GM23338 (cell line): ENCODE measurements around the gene CACNA1D. TPM values are rescaled to one million over a fixed set of nuclear protein-coding genes. Genes with fewer than 3 reads are reported as not detected.

ENCODE experiments used
- ATAC-seq: fragments of 200-7000 bp; cut with Tn5 transposase; 3 replicates; pipeline ENCODE4 v1.9.1; 2020
- DNase-seq: peaks from one replicate; pipeline ENCODE4 v3.0.0-alpha.2; 2015; ENCODE audit warnings: low spot score
- H2AFZ ChIP-seq: fragments of 200-600 bp; sonication (generic); 2 replicates; pipeline ENCODE4 v1.8.0; 2016; ENCODE audit warnings: antibody characterized with exemption, mild to moderate bottlenecking, moderate library complexity
- H3F3A ChIP-seq: fragments of 200-600 bp; sonication (generic); replicated peaks from 2 replicates; pipeline ENCODE4 v1.8.0; 2017; ENCODE audit warnings: antibody characterized with exemption, mixed run types, low read depth
- H3K27ac ChIP-seq: fragments of 200-600 bp; sonication (generic); 2 replicates; pipeline ENCODE4 v1.6.1; 2016; ENCODE audit warnings: low read depth
- H3K27me3 ChIP-seq: fragments of 200-600 bp; sonication (generic); 2 replicates; pipeline ENCODE4 v1.8.0; 2016; ENCODE audit warnings: mild to moderate bottlenecking, mixed run types, moderate library complexity; ENCODE audit not compliant: insufficient read depth
- H3K36me3 ChIP-seq: fragments of 200-600 bp; sonication (generic); 2 replicates; pipeline ENCODE4 v1.8.0; 2016; ENCODE audit warnings: mild to moderate bottlenecking; ENCODE audit not compliant: insufficient read depth
- H3K4me1 ChIP-seq: fragments of 200-600 bp; sonication (generic); 2 replicates; pipeline ENCODE4 v1.8.0; 2016; ENCODE audit warnings: mild to moderate bottlenecking, moderate library complexity; ENCODE audit not compliant: insufficient read depth
- H3K4me2 ChIP-seq: fragments of 200-600 bp; sonication (generic); 2 replicates; pipeline ENCODE4 v1.7.1; 2017; ENCODE audit warnings: mixed run types
- H3K4me3 ChIP-seq: fragments of 200-600 bp; sonication (generic); 2 replicates; pipeline ENCODE4 v1.6.1; 2016; ENCODE audit warnings: mixed run types
- H3K79me2 ChIP-seq: fragments of 200-600 bp; sonication (generic); replicated peaks from 2 replicates; pipeline ENCODE4 v1.8.0; 2017; ENCODE audit warnings: mild to moderate bottlenecking; ENCODE audit not compliant: insufficient read depth
- H3K9me2 ChIP-seq: fragments of 200-600 bp; sonication (generic); 2 replicates; pipeline ENCODE4 v1.8.0; 2017; ENCODE audit not compliant: insufficient read depth
- H4K20me1 ChIP-seq: fragments of 200-600 bp; sonication (generic); replicated peaks from 2 replicates; pipeline ENCODE4 v1.8.0; 2017; ENCODE audit warnings: mild to moderate bottlenecking; ENCODE audit not compliant: insufficient read depth
- H3K27ac Mint-ChIP-seq: 2 replicates; pipeline ENCODE4 v1.8.0; 2020; ENCODE audit warnings: inconsistent platforms, mild to moderate bottlenecking, moderate library complexity, mixed read lengths
- H3K27me3 Mint-ChIP-seq: 3 replicates; pipeline ENCODE4 v1.8.0; 2022; ENCODE audit warnings: low read depth, mild to moderate bottlenecking, moderate library complexity, mixed read lengths, inconsistent platforms; ENCODE audit not compliant: insufficient read depth, poor library complexity
- H3K36me3 Mint-ChIP-seq: 3 replicates; pipeline ENCODE4 v1.8.0; 2021; ENCODE audit warnings: low read depth, mild to moderate bottlenecking, inconsistent platforms, moderate library complexity, mixed read lengths
- H3K4me1 Mint-ChIP-seq: 3 replicates; pipeline ENCODE4 v1.8.0; 2020; ENCODE audit warnings: mild to moderate bottlenecking, inconsistent platforms, mixed read lengths
- H3K4me3 Mint-ChIP-seq: 3 replicates; pipeline ENCODE4 v1.8.0; 2021; ENCODE audit warnings: moderate library complexity, mild to moderate bottlenecking, inconsistent platforms, mixed read lengths
- H3K9me3 Mint-ChIP-seq: 3 replicates; pipeline ENCODE4 v1.8.0; 2020; ENCODE audit warnings: moderate library complexity, mild to moderate bottlenecking, inconsistent platforms, mixed read lengths
- CREB1 ChIP-seq: fragments of 250-450 bp; sonication (Bioruptor Pico); IDR thresholded peaks from 2 replicates; pipeline ENCODE4 v1.5.0; 2020; ENCODE audit warnings: low read depth, mild to moderate bottlenecking, moderate library complexity
- ETS1 ChIP-seq: IDR thresholded peaks from 2 replicates; pipeline ENCODE4 v1.6.1; 2016; ENCODE audit warnings: antibody characterized with exemption
- EZH2 ChIP-seq: fragments of 200-600 bp; sonication (generic); IDR thresholded peaks from one replicate; pipeline ENCODE4 v1.8.0; 2017; ENCODE audit warnings: antibody characterized with exemption, mild to moderate bottlenecking, low read depth; ENCODE audit not compliant: unreplicated experiment
- EZH2phosphoT487 ChIP-seq: fragments of 200-600 bp; sonication (generic); IDR thresholded peaks from one replicate; pipeline ENCODE4 v1.8.1; 2018; ENCODE audit warnings: antibody characterized with exemption; ENCODE audit not compliant: unreplicated experiment
- JUNB ChIP-seq: IDR thresholded peaks from one replicate; pipeline ENCODE4 v1.6.1; 2016; ENCODE audit warnings: antibody characterized with exemption; ENCODE audit not compliant: unreplicated experiment
- NANOG ChIP-seq: IDR thresholded peaks from 2 replicates; pipeline ENCODE4 v1.6.1; 2016; ENCODE audit warnings: antibody characterized with exemption, borderline replicate concordance
- POLR2AphosphoS5 ChIP-seq: IDR thresholded peaks from 2 replicates; pipeline ENCODE4 v1.6.1; 2016; ENCODE audit warnings: antibody characterized with exemption, low read depth
- REST ChIP-seq: IDR thresholded peaks from one replicate; pipeline ENCODE4 v1.6.1; 2018; ENCODE audit warnings: antibody characterized with exemption; ENCODE audit not compliant: unreplicated experiment
- STAT1 ChIP-seq: IDR thresholded peaks from one replicate; pipeline ENCODE4 v1.6.1; 2016; ENCODE audit warnings: antibody characterized with exemption; ENCODE audit not compliant: unreplicated experiment
- ZNF114 ChIP-seq: fragments of 250-450 bp; sonication (Bioruptor Pico); IDR thresholded peaks from 2 replicates; pipeline ENCODE4 v1.5.0; 2020; ENCODE audit warnings: mild to moderate bottlenecking, moderate library complexity
- ZNF331 ChIP-seq: fragments of 250-450 bp; sonication (Bioruptor Pico); IDR thresholded peaks from 2 replicates; pipeline ENCODE4 v1.5.0; 2020; ENCODE audit warnings: low read depth, mild to moderate bottlenecking, moderate library complexity
- polyA plus RNA-seq: library from polyadenylated mRNA; unstranded; fragments of >200 nt; fragmentation: Nextera tagmentation; extraction: Ambion mirVana; gene quantifications from 2 replicates; pipeline ENCODE4 v1.2.1, GENCODE V29; 2016
- total RNA-seq: library from RNA; depleted of rRNA; stranded (reverse); fragments of >200 nt; shearing (Covaris generic); gene quantifications from 2 replicates; pipeline ENCODE4 v1.2.3, GENCODE V29; 2014
- TF ChIP-seq, protein P1 (sequence below), 2 experiments: fragments of 200-600 bp in 1 of 2; sonication (generic) in 1 of 2; conservative IDR thresholded peaks; 2 replicates each; pipeline versions ENCODE4 v1.5.1 to v1.6.1; 2016 to 2017; ENCODE audit warnings: antibody characterized with exemption in 2 of 2, low read depth in 2 of 2, mild to moderate bottlenecking in 2 of 2, moderate library complexity in 1 of 2
- TF ChIP-seq, protein P2 (sequence below): fragments of 250-450 bp; sonication (Bioruptor Pico); IDR thresholded peaks from 2 replicates; pipeline ENCODE4 v1.5.0; 2020; ENCODE audit warnings: mild to moderate bottlenecking, moderate library complexity

CACNA1D gene
- total and polyA plus RNA-seq, 2 experiments from 2014 or later = 1.7 to 1.8 TPM

- no peaks in the 10 kb centered on the region for H3K9me3 Mint-ChIP-seq
- ATAC-seq (no peak), DNase-seq (no peak)
- H3K27me3 ChIP-seq = no peaks in the 10 kb centered on the region
- no peaks in the 10 kb centered on the region for H3K36me3 ChIP-seq
- no peak overlapping the region for H3K4me3 ChIP-seq
- H3K4me2 ChIP-seq = no peak overlapping the region
- no peak for TF ChIP-seq STAT1
- no peak for TF ChIP-seq EZH2
- no peak for TF ChIP-seq ZNF114 (CRISPR knock-in tag)
- TF ChIP-seq ZNF331 (CRISPR knock-in tag) = no peak
- TF ChIP-seq CREB1 = no peak
- no peak for TF ChIP-seq REST
- TF ChIP-seq, protein P1, sequence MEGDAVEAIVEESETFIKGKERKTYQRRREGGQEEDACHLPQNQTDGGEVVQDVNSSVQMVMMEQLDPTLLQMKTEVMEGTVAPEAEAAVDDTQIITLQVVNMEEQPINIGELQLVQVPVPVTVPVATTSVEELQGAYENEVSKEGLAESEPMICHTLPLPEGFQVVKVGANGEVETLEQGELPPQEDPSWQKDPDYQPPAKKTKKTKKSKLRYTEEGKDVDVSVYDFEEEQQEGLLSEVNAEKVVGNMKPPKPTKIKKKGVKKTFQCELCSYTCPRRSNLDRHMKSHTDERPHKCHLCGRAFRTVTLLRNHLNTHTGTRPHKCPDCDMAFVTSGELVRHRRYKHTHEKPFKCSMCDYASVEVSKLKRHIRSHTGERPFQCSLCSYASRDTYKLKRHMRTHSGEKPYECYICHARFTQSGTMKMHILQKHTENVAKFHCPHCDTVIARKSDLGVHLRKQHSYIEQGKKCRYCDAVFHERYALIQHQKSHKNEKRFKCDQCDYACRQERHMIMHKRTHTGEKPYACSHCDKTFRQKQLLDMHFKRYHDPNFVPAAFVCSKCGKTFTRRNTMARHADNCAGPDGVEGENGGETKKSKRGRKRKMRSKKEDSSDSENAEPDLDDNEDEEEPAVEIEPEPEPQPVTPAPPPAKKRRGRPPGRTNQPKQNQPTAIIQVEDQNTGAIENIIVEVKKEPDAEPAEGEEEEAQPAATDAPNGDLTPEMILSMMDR (conservative IDR thresholded peaks at IDR 0.05; ENCODE audit: low read depth in 2 of 2) = no peak
- no peak for TF ChIP-seq JUNB
- TF ChIP-seq NANOG = no peak
- no peak for TF ChIP-seq ETS1
- no peak for TF ChIP-seq POLR2AphosphoS5
- TF ChIP-seq EZH2phosphoT487 = no peak
- TF ChIP-seq, protein P2, sequence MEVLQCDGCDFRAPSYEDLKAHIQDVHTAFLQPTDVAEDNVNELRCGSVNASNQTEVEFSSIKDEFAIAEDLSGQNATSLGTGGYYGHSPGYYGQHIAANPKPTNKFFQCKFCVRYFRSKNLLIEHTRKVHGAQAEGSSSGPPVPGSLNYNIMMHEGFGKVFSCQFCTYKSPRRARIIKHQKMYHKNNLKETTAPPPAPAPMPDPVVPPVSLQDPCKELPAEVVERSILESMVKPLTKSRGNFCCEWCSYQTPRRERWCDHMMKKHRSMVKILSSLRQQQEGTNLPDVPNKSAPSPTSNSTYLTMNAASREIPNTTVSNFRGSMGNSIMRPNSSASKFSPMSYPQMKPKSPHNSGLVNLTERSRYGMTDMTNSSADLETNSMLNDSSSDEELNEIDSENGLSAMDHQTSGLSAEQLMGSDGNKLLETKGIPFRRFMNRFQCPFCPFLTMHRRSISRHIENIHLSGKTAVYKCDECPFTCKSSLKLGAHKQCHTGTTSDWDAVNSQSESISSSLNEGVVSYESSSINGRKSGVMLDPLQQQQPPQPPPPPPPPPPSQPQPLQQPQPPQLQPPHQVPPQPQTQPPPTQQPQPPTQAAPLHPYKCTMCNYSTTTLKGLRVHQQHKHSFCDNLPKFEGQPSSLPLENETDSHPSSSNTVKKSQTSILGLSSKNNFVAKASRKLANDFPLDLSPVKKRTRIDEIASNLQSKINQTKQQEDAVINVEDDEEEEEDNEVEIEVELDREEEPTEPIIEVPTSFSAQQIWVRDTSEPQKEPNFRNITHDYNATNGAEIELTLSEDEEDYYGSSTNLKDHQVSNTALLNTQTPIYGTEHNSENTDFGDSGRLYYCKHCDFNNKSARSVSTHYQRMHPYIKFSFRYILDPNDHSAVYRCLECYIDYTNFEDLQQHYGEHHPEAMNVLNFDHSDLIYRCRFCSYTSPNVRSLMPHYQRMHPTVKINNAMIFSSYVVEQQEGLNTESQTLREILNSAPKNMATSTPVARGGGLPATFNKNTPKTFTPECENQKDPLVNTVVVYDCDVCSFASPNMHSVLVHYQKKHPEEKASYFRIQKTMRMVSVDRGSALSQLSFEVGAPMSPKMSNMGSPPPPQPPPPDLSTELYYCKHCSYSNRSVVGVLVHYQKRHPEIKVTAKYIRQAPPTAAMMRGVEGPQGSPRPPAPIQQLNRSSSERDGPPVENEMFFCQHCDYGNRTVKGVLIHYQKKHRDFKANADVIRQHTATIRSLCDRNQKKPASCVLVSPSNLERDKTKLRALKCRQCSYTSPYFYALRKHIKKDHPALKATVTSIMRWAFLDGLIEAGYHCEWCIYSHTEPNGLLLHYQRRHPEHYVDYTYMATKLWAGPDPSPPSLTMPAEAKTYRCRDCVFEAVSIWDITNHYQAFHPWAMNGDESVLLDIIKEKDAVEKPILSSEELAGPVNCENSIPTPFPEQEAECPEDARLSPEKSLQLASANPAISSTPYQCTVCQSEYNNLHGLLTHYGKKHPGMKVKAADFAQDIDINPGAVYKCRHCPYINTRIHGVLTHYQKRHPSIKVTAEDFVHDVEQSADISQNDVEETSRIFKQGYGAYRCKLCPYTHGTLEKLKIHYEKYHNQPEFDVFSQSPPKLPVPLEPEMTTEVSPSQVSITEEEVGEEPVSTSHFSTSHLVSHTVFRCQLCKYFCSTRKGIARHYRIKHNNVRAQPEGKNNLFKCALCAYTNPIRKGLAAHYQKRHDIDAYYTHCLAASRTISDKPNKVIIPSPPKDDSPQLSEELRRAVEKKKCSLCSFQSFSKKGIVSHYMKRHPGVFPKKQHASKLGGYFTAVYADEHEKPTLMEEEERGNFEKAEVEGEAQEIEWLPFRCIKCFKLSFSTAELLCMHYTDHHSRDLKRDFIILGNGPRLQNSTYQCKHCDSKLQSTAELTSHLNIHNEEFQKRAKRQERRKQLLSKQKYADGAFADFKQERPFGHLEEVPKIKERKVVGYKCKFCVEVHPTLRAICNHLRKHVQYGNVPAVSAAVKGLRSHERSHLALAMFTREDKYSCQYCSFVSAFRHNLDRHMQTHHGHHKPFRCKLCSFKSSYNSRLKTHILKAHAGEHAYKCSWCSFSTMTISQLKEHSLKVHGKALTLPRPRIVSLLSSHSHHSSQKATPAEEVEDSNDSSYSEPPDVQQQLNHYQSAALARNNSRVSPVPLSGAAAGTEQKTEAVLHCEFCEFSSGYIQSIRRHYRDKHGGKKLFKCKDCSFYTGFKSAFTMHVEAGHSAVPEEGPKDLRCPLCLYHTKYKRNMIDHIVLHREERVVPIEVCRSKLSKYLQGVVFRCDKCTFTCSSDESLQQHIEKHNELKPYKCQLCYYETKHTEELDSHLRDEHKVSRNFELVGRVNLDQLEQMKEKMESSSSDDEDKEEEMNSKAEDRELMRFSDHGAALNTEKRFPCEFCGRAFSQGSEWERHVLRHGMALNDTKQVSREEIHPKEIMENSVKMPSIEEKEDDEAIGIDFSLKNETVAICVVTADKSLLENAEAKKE (CRISPR knock-in tag) = no peak
- H3K27ac ChIP-seq = no peak overlapping the region
- H2AFZ ChIP-seq = no peak overlapping the region
- peaks cover 4% of the 10 kb centered on the region; the same call in 1 of the 3 replicates for H3K4me1 Mint-ChIP-seq
- H3K27me3 Mint-ChIP-seq = peaks cover 2% of the 10 kb centered on the region
- no peaks in the 10 kb centered on the region for H3K9me2 ChIP-seq
- H4K20me1 ChIP-seq = no peaks in the 10 kb centered on the region; the same call in 1 of the 2 replicates
- no peak overlapping the region for H3K27ac Mint-ChIP-seq
- H3K4me1 ChIP-seq = no peaks in the 10 kb centered on the region
- H3K36me3 Mint-ChIP-seq = no peaks in the 10 kb centered on the region
- no peaks in the 10 kb centered on the region for H3F3A ChIP-seq
- H3K79me2 ChIP-seq = no peaks in the 10 kb centered on the region
- H3K4me3 Mint-ChIP-seq = no peak overlapping the region
Observed at GRCh38 chr3:53829605-53830004, 335.2 kb downstream of the CACNA1D start.
